ENCODE measurements around the gene BUD31.
"Not testable (repeated sequence)": the region's sequence is repeated elsewhere in the genome, so short reads cannot be mapped to it uniquely, and the experiment has no call there.

Gene BUD31

DNA sequence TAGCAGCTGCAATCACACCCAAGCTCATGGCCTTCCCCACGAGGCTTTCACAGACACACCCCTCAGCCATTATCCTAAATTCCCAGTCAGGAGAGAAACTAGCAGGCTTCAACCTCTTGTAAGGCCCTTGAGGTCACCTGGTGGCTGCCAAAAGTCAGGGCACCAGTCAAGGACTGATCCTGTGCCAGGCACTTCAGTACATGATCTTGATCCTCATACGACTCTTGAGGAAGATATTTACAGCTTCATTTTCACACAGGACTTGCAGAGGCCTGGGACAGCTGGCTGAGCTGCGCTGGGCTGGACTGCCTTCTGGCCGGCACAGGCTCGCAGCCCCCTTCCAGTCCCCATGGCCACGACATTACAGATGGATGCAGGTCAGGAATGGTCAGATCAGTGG, 9.2 kb upstream of the BUD31 start:
- DNase-seq, result no peak

DNA sequence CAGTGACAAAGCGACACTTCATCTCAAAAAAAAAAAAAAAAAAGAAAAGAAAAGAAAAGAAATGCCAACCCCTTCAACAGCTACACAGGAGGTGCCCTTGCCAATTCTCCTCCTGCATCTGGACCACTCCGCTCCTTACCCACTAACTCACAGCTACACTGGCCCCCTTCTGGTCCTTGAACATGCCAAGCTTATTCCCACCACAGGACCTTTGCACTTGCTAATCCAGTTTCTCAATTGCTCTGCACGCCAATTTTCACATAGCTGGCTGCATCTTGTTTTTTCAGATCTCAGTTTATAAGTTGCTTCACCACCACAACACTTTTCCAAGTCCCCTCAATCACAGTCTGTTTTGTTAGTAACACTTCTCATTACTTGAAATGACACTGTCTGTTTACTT, 5.9 kb upstream of the BUD31 start:
- DNase-seq, result no peak

DNA sequence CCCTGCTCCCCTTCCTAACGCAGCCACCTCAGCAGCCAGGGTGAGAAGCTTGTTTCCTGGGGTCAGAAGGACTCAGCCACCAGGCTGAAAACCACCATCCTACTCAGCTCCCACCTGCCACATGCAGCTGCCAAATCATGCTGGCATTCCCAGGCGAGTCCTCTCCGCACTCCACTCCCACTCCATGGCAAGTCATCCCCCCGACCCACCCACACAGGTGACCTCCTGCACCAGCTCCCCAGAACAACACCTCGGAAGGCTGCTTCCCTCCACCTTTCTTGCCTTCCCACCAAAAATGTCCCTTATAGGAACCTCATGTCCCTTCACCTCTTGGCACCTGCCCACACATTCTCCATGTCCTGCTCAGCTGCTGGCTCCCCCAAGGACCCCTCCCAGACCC, 5.0 kb upstream of the BUD31 start:
- no peak for DNase-seq

DNA sequence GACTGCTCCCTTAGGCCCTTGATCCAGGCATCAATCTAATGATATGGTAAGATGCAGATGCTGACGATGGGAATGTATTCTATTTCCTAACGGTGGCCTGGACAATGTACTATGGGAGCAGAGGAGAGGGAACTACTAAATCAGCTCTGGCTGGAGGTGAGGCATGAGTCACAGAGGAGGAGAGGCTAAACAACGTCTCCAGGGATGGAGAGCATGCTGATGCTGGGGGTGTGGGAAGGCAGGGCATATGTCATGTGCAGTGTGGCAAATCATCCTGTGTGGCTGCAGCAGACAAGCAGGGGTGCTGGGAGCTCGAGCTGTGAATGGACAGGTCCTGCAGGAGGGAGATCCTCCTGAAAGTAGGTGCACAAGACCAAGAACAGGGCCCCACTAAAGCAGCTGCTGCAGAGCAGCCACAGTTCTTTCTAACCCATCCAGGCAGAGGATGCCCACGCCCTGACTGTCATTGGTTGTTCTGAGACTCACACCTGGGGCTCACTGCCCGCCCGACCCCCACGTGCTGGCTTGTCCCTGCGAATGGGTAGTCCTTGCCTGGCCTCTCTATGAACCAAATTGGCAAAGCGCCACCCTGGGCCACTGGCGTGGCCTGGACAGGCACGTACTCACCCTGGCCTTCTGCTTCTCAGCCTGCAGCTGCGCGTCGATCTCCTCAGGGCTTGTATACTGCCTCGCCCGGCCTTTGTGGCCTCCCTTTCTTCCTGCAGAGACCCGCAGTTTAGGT, 4.4 kb upstream of the BUD31 start:
- no peak for DNase-seq

DNA sequence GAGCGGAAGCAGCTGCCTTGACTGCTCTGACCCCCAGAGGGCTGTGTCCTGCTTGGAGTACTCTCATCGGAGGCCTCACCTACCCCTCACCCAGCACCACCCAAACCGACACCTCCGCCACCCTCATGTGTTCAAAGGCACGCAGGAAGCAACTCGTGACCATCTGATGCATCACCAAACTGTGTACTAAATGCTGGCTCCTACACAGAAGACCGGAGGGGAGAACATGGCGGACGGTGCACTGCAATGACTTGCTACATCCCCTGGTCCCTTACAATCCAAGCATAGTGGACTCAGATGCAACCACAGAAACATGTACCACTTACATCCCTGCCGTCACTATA, 3.8 kb upstream of the BUD31 start:
- DNase-seq, result no peak

DNA sequence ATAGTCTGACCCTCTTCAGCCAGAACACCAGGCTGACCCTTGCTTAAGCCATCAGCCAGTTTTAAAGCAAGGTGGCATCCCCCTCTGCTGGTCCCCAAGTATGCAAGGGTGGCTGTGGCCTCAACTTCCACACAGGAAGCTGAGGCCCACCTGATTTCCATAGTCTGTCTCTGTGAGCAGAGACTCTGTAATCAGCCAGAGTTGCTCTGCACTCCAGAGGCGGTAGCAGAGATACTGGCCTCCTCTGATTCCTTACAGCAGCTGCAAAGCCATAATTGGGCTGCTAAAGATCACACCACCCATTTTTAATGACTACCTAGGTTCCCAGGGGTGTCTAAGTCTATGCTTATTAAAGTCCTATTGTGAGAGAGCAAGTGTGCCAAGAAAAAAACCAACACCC, 2.2 kb upstream of the BUD31 start:
- no peak for DNase-seq

DNA sequence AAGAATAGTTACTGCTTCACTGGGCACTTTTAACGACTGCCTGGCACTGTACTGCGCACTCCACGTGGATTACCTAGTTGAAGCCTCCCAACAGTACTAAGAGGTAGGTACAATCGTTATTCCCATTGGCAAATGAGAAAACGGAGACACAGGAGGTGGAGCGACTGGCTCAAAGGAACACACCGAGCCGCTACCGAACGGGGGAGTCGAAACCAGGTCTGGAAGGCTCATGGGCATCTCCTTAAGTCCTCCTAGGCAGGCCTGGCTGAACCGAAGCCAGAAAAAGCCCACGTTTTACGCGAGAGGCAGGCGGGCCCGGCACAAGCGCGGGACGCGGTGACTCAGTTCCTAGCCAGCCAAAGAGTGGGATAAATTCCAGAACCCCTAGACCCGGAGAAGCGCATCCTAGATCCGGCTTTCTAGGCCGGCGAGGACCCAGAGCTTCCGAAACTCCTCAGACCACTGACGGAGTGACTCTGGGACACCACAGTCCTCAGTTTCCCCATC, 844 bp upstream of the BUD31 start:
- peak in 1 of 2 experiments; percentile 8 for DNase-seq

DNA sequence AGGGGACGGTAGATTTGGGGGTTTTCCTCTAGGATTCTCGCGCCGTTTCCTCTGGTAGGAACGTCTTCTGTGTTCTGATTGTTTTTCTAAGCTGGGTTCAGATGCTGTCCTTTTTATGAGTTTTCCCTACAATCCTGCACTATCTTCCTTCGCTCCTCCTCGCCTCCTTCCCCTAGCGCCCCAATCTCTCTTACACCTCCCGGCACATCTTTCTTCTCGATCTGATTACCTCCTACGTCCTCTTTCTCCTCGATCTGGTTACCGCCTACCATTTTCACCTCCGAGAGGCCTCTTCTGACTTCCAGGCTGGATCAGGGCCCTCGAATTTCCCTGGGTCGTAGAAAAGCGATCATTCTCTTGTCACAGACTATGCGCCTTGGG, 413 bp downstream of the BUD31 start:
- no peak for DNase-seq

DNA sequence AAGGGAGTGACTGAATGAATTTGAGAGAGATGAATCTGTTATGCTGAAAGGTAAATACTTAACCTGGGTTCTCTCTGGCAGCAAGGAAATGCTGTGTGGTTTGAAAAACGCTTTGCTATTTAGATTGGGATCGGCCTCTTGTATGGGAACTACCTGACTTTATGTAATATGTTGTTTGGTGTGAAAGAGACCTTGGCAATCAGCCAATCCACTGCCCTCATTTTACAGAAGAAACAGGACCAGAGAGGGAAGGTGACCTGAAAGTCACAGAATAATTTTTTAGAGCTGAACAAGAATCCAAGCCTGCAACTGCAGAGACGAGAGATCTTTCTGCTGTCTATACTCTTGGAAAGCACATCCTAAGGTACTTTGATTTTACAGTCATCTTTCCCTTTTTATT, 1.0 kb downstream of the BUD31 start:
- DNase-seq, result no peak

DNA sequence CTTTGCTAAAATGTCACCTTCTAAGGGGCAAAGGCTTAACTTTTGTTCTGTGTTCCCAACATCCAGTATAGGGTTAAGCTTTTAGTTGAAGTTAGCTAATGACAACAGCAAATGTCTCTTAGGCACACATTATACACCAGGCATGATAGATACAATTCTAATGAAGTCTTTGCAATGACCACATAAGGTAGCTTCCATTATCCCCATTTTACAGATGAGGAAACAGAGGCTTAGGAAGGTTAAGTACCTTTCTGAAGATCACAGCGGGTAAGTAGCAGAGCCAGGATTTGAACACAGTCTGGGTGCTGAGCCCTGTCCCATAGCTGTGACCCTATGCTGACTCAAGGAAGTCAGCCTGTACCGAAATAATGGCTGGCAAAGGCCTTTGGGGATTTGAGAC, 1.9 kb downstream of the BUD31 start:
- DNase-seq, result no peak

DNA sequence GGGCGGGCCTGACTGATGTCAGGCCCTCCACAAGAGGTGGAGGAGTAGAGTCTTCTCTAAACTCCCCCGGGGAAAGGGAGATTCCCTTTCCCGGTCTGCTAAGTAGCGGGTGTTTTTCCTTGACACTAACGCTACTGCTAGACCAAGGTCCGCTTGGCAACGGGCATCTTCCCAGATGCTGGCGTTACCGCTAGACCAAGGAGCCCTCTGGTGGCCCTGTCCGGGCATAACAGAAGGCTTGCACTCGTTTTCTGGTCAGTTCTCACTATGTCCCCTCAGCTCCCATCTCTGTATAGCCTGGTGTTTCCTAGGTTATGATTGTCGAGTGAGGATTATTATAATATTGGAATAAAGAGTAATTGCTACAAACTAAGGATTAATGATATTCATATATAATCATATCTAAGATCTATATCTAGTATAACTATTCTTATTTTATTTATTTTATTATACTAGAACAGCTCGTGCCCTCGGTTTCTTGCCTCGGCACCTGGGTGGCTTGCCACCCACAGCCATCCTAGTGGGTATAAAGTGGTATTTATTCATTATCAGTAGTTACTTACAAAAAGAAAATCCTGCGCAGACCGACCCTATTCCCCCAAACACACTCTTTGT, 6.9 kb downstream of the BUD31 start:
- DNase-seq, result peak in 1 of 2 experiments; percentile 13

DNA sequence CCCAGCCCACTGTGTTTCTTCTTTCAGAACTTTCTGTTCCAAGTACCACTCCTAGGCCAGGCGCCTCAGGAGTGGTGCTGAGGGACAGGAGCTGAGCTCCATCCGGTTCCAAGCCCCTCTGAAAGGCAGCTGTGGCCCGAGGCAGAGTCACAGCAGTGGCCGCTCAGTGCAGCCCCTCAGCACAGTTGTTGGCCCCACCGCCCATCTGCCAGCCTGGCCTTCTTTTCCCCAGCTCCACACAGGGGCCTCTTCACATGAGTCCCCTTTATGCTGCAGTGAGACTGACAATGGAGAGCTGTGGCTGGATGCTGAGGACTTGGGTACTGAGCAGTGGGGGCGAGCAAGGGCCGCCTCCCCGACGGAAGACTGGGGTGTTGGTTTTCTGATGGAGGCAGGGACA, 9.5 kb downstream of the BUD31 start:
- no peak for DNase-seq

DNA sequence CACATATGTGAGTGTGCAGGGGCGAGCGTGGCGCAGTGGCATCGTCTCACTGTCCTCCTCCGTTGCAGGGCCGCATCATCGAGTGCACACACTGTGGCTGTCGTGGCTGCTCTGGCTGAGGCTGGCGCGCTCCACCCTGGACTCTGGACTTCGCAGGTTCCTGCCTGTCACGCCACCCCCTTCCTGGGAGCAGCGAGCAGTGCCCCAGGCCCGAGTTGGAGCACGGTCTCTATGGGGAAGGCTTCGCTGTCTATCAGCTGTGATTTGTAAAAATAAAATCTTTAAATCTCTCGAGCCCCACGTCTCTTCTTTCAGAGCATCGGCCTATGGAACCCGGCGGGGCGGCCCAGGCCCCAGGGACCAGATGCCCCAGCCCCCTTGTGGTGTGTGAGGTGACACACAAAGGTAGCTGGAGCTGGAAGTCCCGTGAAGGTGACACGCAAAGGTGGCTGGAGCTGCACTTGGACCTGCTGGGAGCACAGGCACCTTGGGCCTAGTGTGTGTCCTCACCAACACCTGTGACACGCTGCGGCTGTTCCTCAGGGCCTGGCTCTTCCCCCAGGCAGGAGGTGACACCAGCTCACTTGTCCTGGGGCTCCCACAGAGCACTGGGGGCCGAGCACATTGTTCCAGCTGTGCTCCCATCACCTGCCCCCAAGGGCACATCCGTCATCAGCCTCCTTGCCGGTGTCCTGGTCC, 10.7 kb downstream of the BUD31 start:
- DNase-seq, result no peak

DNA sequence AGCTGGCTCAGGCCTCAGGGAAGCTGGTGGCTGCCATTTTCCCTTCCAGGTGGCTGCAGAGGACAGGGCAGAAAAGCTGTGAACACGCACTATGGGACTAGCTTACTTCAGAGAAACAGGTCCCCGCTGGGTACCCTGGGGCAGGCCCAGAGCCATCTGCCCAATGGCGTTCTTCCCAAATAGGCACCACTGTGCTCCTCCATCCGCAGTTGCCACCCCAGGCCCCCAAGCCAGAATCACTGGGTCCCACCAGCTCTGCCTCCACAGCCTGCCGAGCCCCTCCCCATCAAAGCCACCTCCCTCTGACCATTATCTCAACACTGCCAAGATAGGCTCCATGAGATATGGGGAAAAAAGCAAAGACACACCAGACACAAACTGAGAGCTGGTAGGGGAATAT, 11.4 kb downstream of the BUD31 start:
- DNase-seq, result no peak

DNA sequence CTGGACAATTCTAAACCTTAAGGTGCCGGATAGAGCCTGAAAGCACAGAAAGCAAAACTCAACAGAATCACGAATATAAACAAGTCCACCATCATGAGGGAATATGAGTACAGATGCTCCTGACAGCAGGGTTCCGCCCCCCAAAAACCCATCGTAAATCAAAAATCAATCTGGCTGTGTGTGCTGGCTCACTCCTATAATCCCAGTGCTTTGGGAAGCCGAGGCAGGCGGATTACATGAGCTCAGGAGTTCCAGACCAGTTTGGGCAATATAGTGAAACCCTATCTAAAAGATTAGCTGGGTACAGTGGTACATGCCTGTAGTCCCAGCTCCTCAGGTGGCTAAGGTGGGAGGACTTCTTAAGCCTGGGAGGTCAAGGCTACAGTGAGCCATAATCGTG, 12.2 kb downstream of the BUD31 start:
- no peak for DNase-seq

DNA sequence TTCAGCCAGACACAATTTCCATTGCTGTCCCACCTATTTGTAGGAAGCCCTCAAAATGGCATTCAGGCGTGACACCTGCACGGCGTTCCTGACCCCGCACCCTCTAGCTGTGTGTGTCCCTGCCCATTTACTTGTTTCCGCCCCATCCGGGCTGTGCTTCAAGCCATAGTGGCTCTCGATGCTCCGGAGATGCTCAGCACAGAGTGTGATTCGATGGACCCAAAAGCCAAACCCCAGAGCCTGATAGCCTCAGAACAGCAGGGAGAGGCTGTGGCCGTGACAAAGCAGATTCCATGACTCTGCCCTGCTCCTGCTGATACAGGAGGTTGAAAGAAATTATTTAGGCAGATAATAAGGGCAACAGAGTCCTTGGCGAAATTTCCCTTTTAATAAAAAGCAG, 13.4 kb downstream of the BUD31 start:
- no peak for DNase-seq

DNA sequence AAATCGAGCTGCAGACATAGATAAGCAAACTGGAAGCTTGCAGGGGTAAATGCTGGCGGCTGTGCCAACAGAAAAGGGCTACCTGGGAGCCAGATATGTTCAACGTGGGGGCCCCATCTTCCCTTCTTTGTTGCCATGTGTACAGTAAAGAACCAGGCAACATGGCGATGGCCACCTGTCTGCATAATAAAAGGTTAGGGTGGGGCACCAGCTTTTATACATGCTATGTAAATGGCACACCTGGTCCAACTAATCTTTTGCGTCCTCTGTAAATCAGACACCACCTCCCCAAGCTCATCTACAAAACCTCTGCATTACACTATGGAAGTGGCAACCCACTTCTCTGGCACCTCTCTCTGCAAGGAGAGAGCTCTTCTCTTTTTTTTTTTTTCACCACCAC, 13.9 kb downstream of the BUD31 start:
- DNase-seq, result no peak

DNA sequence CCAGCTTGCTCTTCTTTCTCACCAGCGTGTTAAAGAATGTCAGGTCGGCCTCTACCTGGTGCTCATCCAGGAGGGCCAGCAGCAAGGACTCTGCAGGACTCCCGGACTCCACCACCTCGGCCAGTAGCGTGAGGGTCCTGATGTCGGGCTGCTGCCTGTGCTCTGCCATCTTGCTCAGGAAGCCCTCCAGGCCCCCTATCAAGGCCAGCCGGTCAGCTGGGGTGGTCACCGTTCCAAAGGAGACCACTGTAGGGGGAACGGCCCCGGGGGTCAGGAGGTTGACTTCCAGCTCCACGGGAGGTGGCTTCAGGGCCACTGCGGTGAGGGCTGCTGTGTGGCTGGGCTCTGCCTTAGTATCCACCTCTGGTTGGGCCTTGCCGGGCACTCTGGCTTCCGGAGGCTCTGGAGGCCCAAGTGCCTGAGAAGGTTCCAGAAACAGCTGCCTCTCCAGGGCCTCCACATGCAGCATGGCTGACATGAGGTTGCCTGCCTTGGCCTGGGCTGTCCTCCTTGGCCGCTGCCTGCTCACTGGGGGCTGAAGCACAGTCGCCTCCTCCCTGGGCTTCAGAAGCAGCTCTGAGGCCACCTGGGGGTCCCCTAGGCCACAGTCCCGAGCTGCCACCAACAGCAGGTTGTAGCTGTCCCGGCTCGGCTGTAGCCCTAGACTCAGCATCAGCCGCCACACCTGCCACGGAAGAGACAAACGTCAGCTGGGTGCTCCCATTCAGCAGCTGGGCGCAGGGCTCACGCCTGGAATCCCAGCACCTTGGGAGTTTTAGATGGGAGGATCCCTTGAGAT, 16.4 kb downstream of the BUD31 start:
- DNase-seq, result no peak

DNA sequence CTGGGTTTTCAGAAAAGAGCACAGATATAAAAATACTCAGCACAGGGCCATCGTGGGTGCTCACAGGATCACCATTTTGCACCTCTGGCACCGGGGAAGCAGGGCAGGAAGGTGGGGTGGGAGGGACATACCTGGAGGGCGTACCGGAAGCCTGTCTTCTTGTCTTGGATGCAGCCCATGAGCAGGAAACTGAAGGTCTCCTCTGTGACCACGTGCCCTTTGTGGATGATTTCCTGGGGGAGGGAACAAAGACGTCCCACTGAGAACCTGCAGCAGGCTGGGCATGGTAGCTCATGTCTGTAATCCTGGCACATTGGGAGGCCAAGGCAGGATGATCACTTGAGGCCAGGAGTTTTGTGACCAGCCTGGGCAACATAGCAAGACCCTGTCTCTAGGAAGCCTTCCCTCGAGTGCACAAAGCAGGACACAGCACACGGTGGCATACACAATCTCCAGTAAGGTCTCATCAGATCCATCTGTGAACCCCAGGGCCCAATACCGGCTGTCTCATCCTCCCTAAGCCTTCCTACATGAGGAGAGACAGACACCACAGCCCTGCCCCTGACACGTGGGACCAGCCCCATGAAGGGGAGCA, 20.3 kb downstream of the BUD31 start:
- no peak for DNase-seq

DNA sequence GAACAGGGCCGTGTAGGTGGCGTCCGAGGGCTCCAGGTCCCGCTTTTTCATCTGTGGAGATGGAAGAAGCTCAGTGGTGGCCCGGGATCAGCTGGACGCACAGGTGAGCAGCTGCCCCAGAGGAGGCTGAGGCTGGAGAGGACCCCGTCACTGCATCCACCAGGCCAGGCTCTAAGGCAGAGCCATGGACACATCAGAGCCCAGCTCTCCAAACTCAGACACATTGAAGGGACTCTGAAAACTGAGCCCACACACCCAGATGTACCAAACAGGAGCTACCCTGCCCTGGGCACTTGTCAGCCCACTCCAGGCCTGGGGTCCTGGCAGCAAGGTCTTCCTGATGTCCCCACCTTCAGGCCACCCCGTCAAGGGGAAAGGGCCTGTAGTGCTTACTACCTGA, 21.0 kb downstream of the BUD31 start:
- no peak for DNase-seq

DNA sequence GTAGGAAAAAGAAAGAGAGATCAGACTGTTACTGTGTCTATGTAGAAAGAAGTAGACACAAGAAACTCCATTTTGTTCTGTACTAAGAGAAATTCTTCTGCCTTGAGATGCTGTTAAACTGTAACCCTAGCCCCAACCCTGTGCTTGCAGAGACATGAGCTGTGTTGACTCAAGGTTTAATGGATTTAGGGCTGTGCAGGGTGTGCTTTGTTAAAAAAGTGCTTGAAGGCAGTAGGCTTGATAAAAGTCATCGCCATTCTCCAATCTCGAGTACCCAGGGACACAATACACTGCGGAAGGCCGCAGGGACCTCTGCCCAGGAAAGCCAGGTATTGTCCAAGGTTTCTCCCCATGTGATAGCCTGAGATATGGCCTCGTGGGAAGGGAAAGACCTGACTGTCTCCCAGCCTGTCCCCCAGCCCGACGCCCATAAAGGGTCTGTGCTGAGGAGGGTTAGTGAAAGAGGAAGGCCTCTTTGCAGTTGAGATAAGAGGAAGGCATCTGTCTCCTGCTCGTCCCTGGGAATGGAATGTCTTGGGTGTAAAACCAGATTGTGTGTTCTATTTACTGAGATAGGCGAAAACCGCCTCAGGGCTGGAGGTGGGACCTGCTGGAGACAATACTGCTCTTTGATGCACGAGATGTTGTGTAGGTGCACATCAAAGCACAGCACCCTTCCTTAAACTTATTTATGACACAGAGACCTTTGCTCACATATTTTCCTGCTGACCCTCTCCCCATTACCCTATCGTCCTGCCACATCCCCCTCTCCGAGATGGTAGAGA, 23.2 kb downstream of the BUD31 start:
- not testable (repeated sequence) for DNase-seq

DNA sequence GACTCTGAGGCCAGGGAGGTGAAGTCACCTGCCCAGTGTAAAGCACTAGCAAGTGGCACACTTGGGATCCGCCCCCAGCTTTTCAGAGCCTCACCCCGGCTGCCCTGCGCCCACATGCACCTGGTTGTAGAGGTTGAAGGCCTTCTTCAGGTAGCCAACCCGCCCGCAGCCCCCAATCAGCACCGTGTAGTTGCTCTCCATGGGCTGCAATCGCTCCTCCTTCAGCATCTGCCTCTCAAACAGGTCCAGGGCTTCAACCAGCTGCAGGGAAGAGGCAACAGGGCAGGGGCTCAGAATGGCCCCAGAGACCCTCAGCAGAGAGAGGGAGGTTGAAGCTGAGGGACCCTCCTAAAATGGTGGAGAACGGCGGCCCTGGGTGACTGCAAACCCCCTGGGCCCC, 24.4 kb downstream of the BUD31 start:
- DNase-seq, result no peak

Measured in AML-193 (cell line).